ENCODE data around the gene SINHCAF.

The SINHCAF gene

DNA sequence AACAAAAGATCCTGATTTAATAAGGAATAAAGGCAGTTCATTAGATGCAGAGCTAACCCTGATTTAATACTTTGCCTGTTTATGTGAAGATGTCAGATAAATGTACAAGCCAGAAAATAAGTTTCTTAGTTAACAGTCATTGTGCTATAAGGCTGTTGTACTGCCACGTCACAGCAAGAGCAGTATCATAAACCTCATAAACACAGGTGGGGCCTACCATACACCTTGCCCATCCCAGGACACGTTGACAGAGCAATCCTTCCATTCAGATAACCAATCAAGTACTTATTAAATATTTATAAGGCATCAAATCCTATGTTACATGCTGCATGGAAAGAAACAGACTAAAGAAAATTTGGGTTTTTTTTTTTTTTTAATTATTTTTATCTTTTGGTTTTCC, 36.5 kb downstream of the SINHCAF start:
- TF ChIP-seq, protein P1, sequence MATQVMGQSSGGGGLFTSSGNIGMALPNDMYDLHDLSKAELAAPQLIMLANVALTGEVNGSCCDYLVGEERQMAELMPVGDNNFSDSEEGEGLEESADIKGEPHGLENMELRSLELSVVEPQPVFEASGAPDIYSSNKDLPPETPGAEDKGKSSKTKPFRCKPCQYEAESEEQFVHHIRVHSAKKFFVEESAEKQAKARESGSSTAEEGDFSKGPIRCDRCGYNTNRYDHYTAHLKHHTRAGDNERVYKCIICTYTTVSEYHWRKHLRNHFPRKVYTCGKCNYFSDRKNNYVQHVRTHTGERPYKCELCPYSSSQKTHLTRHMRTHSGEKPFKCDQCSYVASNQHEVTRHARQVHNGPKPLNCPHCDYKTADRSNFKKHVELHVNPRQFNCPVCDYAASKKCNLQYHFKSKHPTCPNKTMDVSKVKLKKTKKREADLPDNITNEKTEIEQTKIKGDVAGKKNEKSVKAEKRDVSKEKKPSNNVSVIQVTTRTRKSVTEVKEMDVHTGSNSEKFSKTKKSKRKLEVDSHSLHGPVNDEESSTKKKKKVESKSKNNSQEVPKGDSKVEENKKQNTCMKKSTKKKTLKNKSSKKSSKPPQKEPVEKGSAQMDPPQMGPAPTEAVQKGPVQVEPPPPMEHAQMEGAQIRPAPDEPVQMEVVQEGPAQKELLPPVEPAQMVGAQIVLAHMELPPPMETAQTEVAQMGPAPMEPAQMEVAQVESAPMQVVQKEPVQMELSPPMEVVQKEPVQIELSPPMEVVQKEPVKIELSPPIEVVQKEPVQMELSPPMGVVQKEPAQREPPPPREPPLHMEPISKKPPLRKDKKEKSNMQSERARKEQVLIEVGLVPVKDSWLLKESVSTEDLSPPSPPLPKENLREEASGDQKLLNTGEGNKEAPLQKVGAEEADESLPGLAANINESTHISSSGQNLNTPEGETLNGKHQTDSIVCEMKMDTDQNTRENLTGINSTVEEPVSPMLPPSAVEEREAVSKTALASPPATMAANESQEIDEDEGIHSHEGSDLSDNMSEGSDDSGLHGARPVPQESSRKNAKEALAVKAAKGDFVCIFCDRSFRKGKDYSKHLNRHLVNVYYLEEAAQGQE (IDR thresholded peaks at IDR 0.05; ENCODE audit: insufficient replicate concordance, low read depth) = no peak
- no peak for TF ChIP-seq POLR2AphosphoS5 (IDR thresholded peaks at IDR 0.05; ENCODE audit: low read depth)
- TF ChIP-seq, protein P2, sequence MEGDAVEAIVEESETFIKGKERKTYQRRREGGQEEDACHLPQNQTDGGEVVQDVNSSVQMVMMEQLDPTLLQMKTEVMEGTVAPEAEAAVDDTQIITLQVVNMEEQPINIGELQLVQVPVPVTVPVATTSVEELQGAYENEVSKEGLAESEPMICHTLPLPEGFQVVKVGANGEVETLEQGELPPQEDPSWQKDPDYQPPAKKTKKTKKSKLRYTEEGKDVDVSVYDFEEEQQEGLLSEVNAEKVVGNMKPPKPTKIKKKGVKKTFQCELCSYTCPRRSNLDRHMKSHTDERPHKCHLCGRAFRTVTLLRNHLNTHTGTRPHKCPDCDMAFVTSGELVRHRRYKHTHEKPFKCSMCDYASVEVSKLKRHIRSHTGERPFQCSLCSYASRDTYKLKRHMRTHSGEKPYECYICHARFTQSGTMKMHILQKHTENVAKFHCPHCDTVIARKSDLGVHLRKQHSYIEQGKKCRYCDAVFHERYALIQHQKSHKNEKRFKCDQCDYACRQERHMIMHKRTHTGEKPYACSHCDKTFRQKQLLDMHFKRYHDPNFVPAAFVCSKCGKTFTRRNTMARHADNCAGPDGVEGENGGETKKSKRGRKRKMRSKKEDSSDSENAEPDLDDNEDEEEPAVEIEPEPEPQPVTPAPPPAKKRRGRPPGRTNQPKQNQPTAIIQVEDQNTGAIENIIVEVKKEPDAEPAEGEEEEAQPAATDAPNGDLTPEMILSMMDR (IDR thresholded peaks at IDR 0.05; ENCODE audit: insufficient read depth, low read length) = no peak
- no peak for TF ChIP-seq GABPA (IDR thresholded peaks at IDR 0.05; ENCODE audit: low read depth)
- H3K27me3 ChIP-seq (ENCODE audit: insufficient read depth, poor library complexity, severe bottlenecking) = no peaks in the 10 kb centered on the region
- H3K27ac ChIP-seq (replicated peaks) = no peak overlapping the region
- H3K4me3 ChIP-seq (replicated peaks; ENCODE audit: insufficient read depth, low read length) = no peak overlapping the region
- DNase-seq (ENCODE audit: low read depth in 1 of 2, low spot score in 1 of 2) = no peak

DNA sequence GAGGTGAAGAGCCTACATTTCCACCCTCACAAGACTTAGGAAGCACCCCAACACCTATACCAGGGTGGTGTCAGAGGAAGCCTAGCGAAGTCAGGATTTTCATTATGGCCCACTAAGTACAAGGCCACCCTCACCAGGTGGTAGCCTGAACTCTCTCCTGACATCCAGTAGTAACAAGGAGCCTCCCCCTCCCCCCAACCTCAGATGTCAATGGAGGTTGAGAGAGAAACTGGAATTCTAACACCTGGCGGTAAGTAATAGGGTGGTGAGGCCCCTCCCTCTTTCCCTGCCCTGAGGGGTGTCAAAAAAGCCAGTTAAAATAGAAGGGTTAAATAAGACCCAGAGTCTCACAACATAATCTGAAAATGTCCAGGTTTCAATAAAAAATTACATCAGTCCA, 37.6 kb downstream of the SINHCAF start:
- no peak for TF ChIP-seq POLR2AphosphoS5 (IDR thresholded peaks at IDR 0.05; ENCODE audit: low read depth)
- no peak for TF ChIP-seq SPI1 (IDR thresholded peaks at IDR 0.05; ENCODE audit: borderline replicate concordance, low read depth)
- TF ChIP-seq, protein P2 (IDR thresholded peaks at IDR 0.05; ENCODE audit: insufficient read depth, low read length) = no peak
- TF ChIP-seq, protein P1 (IDR thresholded peaks at IDR 0.05; ENCODE audit: insufficient replicate concordance, low read depth) = no peak
- TF ChIP-seq GABPA (IDR thresholded peaks at IDR 0.05; ENCODE audit: low read depth) = no peak
- no peak for DNase-seq (ENCODE audit: low read depth in 1 of 2, low spot score in 1 of 2)
- H3K27me3 ChIP-seq (ENCODE audit: insufficient read depth, poor library complexity, severe bottlenecking) = no peaks in the 10 kb centered on the region
- H3K27ac ChIP-seq (replicated peaks) = no peak overlapping the region
- no peak overlapping the region for H3K4me3 ChIP-seq (replicated peaks; ENCODE audit: insufficient read depth, low read length)

DNA sequence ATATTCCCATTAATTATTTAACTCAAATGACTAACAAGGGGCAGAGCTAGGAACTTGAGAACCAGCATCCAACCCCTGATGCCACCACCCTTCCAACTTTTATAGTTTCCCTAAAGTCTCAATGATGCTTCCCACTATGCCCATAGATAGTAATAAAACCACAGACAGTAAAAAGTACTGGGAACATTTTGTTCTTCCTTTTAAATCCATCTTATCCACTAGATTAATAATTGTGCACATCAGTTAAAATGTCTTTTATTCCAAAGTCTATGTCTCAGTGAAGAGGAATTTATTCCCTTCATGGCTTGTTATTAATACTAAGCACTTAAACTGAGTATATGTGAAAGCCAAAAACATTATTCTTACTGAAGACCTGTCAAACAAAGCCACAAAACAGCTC, 45.8 kb downstream of the SINHCAF start:
- H3K27me3 ChIP-seq (ENCODE audit: insufficient read depth, poor library complexity, severe bottlenecking) = no peaks in the 10 kb centered on the region

More for the DNA sequence above, 45.8 kb downstream of the SINHCAF start:
- Histone ChIP-seq H3K4me3 (replicated peaks; ENCODE audit: insufficient read depth, low read length) (no peak overlapping the region), H3K27ac (replicated peaks) (no peak overlapping the region)
- no peak for TF ChIP-seq SPI1 (IDR thresholded peaks at IDR 0.05; ENCODE audit: borderline replicate concordance, low read depth)
- TF ChIP-seq, protein P2 (IDR thresholded peaks at IDR 0.05; ENCODE audit: insufficient read depth, low read length) = no peak
- no peak for TF ChIP-seq POLR2AphosphoS5 (IDR thresholded peaks at IDR 0.05; ENCODE audit: low read depth)
- no peak for TF ChIP-seq GABPA (IDR thresholded peaks at IDR 0.05; ENCODE audit: low read depth)
- TF ChIP-seq, protein P1 (IDR thresholded peaks at IDR 0.05; ENCODE audit: insufficient replicate concordance, low read depth) = no peak
- DNase-seq (ENCODE audit: low read depth in 1 of 2, low spot score in 1 of 2) = no peak
